A549 (cell line): ENCODE data around the gene KCNMA1. TPM values are rescaled to one million over a fixed set of nuclear protein-coding genes. Genes with fewer than 3 reads are reported as not detected.

Experiments used
- ATAC-seq, 2 experiments: fragments of 200-7000 bp in 1 of 2; fragments of >200 bp in 1 of 2; cut with Nextera tagmentation in 1 of 2; cut with Tn5 transposase in 1 of 2; 3 replicates each; pipeline versions ENCODE4 v1.8.0 to v1.9.1; 2018 to 2020; ENCODE audit warnings: mild to moderate bottlenecking in 1 of 2, moderate library complexity in 1 of 2
- CTCF ChIA-PET: fragments of 300-600 bp; sonication (Branson Sonifier 250); formaldehyde crosslinking; extraction: SDS; loops from one replicate; lab custom pipeline; 2021; ENCODE audit warnings: antibody characterized with exemption, inconsistent platforms; lab: Yijun Ruan, JAX
- POLR2A ChIA-PET: fragments of 350-600 bp; formaldehyde crosslinking; extraction: SDS; loops from one replicate; lab custom pipeline; 2021; ENCODE audit warnings: antibody characterized with exemption, inconsistent platforms; lab: Yijun Ruan, JAX
- DNase-seq, 2 experiments: peaks; one replicate each; pipeline versions ENCODE4 v3.0.0 to v3.0.0-alpha.2; 2011 to 2016; ENCODE audit warnings: low read depth in 1 of 2, low spot score in 1 of 2
- FAIRE-seq: peaks from 2 replicates; lab custom pipeline; 2011; peaks lifted over from hg19 to GRCh38; lab: Jason Lieb, UNC
- H3K27ac ChIP-seq, 2 experiments: fragments of >200 bp; sonication (Bioruptor Twin); formaldehyde crosslinking; 3 replicates each; pipeline ENCODE4 v1.5.1; 2016 to 2017
- H3K4me1 ChIP-seq: fragments of >200 bp; sonication (Bioruptor Twin); formaldehyde crosslinking; 3 replicates; pipeline ENCODE4 v1.6.1; 2016
- H3K4me2 ChIP-seq: fragments of >200 bp; sonication (Bioruptor Twin); formaldehyde crosslinking; 3 replicates; pipeline ENCODE4 v1.6.1; 2016
- H3K4me3 ChIP-seq: fragments of >200 bp; sonication (Bioruptor Twin); formaldehyde crosslinking; 3 replicates; pipeline ENCODE4 v1.5.1; 2016
- H3K9me3 ChIP-seq: fragments of >200 bp; sonication (Bioruptor Twin); formaldehyde crosslinking; 3 replicates; pipeline ENCODE4 v1.6.1; 2016
- ATOH8 ChIP-seq: fragments of 250-450 bp; sonication (Bioruptor Pico); IDR thresholded peaks from 2 replicates; pipeline ENCODE4 v1.5.0; 2020; ENCODE audit warnings: low read depth, mild to moderate bottlenecking, moderate library complexity
- BCL3 ChIP-seq: fragments of >200 bp; sonication (Bioruptor Twin); formaldehyde crosslinking; IDR thresholded peaks from 3 replicates; pipeline ENCODE4 v1.6.1; 2016
- BHLHE40 ChIP-seq: IDR thresholded peaks from 2 replicates; pipeline ENCODE4 v1.6.1; 2012; ENCODE audit warnings: low read depth, low read length, inconsistent platforms
- CBX2 ChIP-seq: fragments of 200-600 bp; sonication (generic); IDR thresholded peaks from 2 replicates; pipeline ENCODE4 v1.6.1; 2016; ENCODE audit warnings: low read depth, mild to moderate bottlenecking, borderline replicate concordance
- CBX8 ChIP-seq: fragments of 200-600 bp; sonication (generic); IDR thresholded peaks from 2 replicates; pipeline ENCODE4 v1.6.1; 2016
- E2F6 ChIP-seq: IDR thresholded peaks from 2 replicates; pipeline ENCODE4 v1.6.1; 2012; ENCODE audit warnings: low read depth, borderline replicate concordance
- EHF ChIP-seq: fragments of 250-450 bp; sonication (Bioruptor Pico); IDR thresholded peaks from 2 replicates; pipeline ENCODE4 v1.5.0; 2020; ENCODE audit warnings: mild to moderate bottlenecking
- EHMT2 ChIP-seq: fragments of 200-600 bp; sonication (generic); IDR thresholded peaks from 2 replicates; pipeline ENCODE4 v1.6.1; 2016; ENCODE audit warnings: antibody characterized with exemption, low read depth, mild to moderate bottlenecking, moderate library complexity
- GATA3 ChIP-seq: IDR thresholded peaks from 2 replicates; pipeline ENCODE4 v1.6.1; 2012; ENCODE audit warnings: borderline replicate concordance
- HDAC2 ChIP-seq: fragments of 200-600 bp; sonication (generic); IDR thresholded peaks from 2 replicates; pipeline ENCODE4 v1.6.1; 2016
- HOXA7 ChIP-seq: fragments of 250-450 bp; sonication (Bioruptor Pico); IDR thresholded peaks from 2 replicates; pipeline ENCODE4 v1.5.0; 2020; ENCODE audit warnings: mild to moderate bottlenecking, moderate library complexity
- HOXB13 ChIP-seq: fragments of 250-450 bp; sonication (Bioruptor Pico); IDR thresholded peaks from 2 replicates; pipeline ENCODE4 v1.5.0; 2020; ENCODE audit warnings: low read depth, mild to moderate bottlenecking, moderate library complexity
- HOXB5 ChIP-seq: fragments of 250-450 bp; sonication (Bioruptor Pico); IDR thresholded peaks from 2 replicates; pipeline ENCODE4 v1.5.0; 2020; ENCODE audit warnings: mild to moderate bottlenecking, moderate library complexity
- JUNB ChIP-seq: fragments of >200 bp; sonication (Bioruptor Twin); formaldehyde crosslinking; IDR thresholded peaks from 2 replicates; pipeline ENCODE4 v1.6.1; 2016
- KDM1A ChIP-seq: fragments of 200-600 bp; sonication (generic); IDR thresholded peaks from 2 replicates; pipeline ENCODE4 v1.6.1; 2016; ENCODE audit warnings: low read depth, mild to moderate bottlenecking
- MYC ChIP-seq: IDR thresholded peaks from 2 replicates; pipeline ENCODE4 v1.6.1; 2012; ENCODE audit warnings: mild to moderate bottlenecking, inconsistent platforms, low read length, improper control_type of control experiment, borderline replicate concordance
- NPAS2 ChIP-seq: fragments of 250-450 bp; sonication (Bioruptor Pico); IDR thresholded peaks from 2 replicates; pipeline ENCODE4 v1.8.0; 2022; ENCODE audit warnings: mild to moderate bottlenecking, moderate library complexity, borderline replicate concordance
- NR3C1 ChIP-seq: fragments of >200 bp; sonication (Bioruptor Twin); formaldehyde crosslinking; IDR thresholded peaks from 3 replicates; pipeline ENCODE4 v1.6.1; 2017
- POLR2A ChIP-seq: IDR thresholded peaks from 2 replicates; pipeline ENCODE4 v1.6.1; 2012; ENCODE audit warnings: mild to moderate bottlenecking, low read length
- RAD21 ChIP-seq, 2 experiments: fragments of >200 bp in 1 of 2; sonication (Bioruptor Twin) in 1 of 2; formaldehyde crosslinking in 1 of 2; IDR thresholded peaks in 1 of 2; conservative IDR thresholded peaks in 1 of 2; 2 replicates in 1 of 2; 3 replicates in 1 of 2; pipeline ENCODE4 v1.6.1; 2012 to 2018; ENCODE audit warnings: inconsistent platforms in 1 of 2
- RNF2 ChIP-seq: fragments of 200-600 bp; sonication (generic); IDR thresholded peaks from 2 replicates; pipeline ENCODE4 v1.6.1; 2016; ENCODE audit warnings: low read depth, mild to moderate bottlenecking, antibody characterized with exemption, moderate library complexity, borderline replicate concordance
- SMC3 ChIP-seq: fragments of >200 bp; sonication (Bioruptor Twin); formaldehyde crosslinking; IDR thresholded peaks from 3 replicates; pipeline ENCODE4 v1.6.1; 2018; ENCODE audit warnings: inconsistent platforms
- SREBF2 ChIP-seq: fragments of 450-650 bp; IDR thresholded peaks from 2 replicates; pipeline ENCODE4 v1.6.1; 2014; ENCODE audit warnings: mild to moderate bottlenecking, moderate library complexity
- ZFP36 ChIP-seq: fragments of 450-650 bp; IDR thresholded peaks from 2 replicates; pipeline ENCODE4 v1.6.1; 2014; ENCODE audit warnings: borderline replicate concordance; ENCODE audit not compliant: partially characterized antibody
- ZSCAN20 ChIP-seq: fragments of 250-450 bp; sonication (Bioruptor Pico); IDR thresholded peaks from 2 replicates; pipeline ENCODE4 v1.8.0; 2022; ENCODE audit warnings: mild to moderate bottlenecking, moderate library complexity
- WGBS: methylation state at CpG from one replicate; pipeline ENCODE4 v1.1.6; 2017; ENCODE audit errors: missing lambda C conversion rate; 5-methylcytosine and 5-hydroxymethylcytosine counted together
- polyA plus RNA-seq, 4 experiments: library from polyadenylated mRNA; depleted of rRNA in 3 of 4; stranded (reverse); fragments of >200 nt; fragmentation: RNase III in 1 of 4; extraction: RNeasy Plus Mini Kit Qiagen cat#74134 plus additional on column Dnase treatment in 1 of 4; gene quantifications; 2 replicates in 3 of 4; 3 replicates in 1 of 4; pipeline ENCODE4 v1.2.3, GENCODE V29; 2011 to 2017
- TF ChIP-seq, protein P1 (sequence below): fragments of 150-350 bp; IDR thresholded peaks from 2 replicates; pipeline ENCODE4 v1.6.1; 2014; ENCODE audit warnings: low read depth, mild to moderate bottlenecking, low read length

KCNMA1 gene
- polyA plus RNA-seq, 2 of the 4 experiments (the other 2 are of a cell fraction), result 14.9 to 30.6 TPM

GRCh38 chr10:77016855-77017254 lies 620.8 kb downstream of the KCNMA1 start (continued):
- TF ChIP-seq, protein P1, sequence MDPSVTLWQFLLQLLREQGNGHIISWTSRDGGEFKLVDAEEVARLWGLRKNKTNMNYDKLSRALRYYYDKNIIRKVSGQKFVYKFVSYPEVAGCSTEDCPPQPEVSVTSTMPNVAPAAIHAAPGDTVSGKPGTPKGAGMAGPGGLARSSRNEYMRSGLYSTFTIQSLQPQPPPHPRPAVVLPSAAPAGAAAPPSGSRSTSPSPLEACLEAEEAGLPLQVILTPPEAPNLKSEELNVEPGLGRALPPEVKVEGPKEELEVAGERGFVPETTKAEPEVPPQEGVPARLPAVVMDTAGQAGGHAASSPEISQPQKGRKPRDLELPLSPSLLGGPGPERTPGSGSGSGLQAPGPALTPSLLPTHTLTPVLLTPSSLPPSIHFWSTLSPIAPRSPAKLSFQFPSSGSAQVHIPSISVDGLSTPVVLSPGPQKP, result no peak
- TF ChIP-seq HDAC2 (no peak), NPAS2 (CRISPR knock-in tag) (no peak)

GRCh38 chr10:77016278-77016815 lies 621.3 kb downstream of the KCNMA1 start:
- DNase-seq, result no peak
- CTCF ChIA-PET, result interaction anchor here (0.7 kb wide), 1 partner anchor 12 kb away, joined by 3 read pairs; no protein-coding TSS in a partner anchor

DNA sequence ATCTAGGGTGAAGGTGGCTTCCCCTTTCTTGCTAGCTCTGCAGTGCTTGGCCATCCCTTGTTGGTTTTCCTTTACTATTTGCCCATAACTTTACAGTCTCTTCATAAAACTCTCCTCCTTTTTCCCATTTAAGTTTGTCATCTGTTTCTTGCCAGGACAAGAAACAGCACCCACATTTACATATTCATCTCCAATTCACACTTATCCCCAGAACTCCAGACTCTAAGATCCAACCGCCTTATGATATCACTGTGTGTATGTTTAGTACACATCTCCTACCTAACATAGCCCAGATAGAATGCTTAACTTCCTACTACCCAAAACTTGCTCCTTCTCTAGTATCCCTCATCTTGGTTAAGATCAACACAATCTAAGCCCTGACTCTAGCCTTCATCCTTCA lies 622.2 kb downstream of the KCNMA1 start:
- no peak overlapping the region for H3K4me2 ChIP-seq
- DNase-seq (no peak), ATAC-seq (no peak), FAIRE-seq (no peak)
- POLR2A ChIA-PET, result no interaction called here
- no peaks in the 10 kb centered on the region for H3K4me1 ChIP-seq
- no peak overlapping the region for H3K27ac ChIP-seq
- no peak overlapping the region for H3K4me3 ChIP-seq
- H3K9me3 ChIP-seq, result no peaks in the 10 kb centered on the region
- 88% methylated on average over 1 of the region's 1 CpG for WGBS
- CTCF ChIA-PET, result no interaction called here
- no peak for TF ChIP-seq HOXB5
- no peak for TF ChIP-seq JUNB
- no peak for TF ChIP-seq KDM1A
- no peak for TF ChIP-seq HOXB13 (CRISPR knock-in tag)
- TF ChIP-seq, all 56 proteins: peak for 0

More at GRCh38 chr10:77016278-77016815, 621.3 kb downstream of the KCNMA1 start:
- POLR2A ChIA-PET, result no interaction called here
- TF ChIP-seq EHMT2, result no peak
- no peak for TF ChIP-seq ZFP36
- TF ChIP-seq BCL3, result no peak
- no peak for TF ChIP-seq HOXA7
- TF ChIP-seq, protein P1, result no peak
- no peak for TF ChIP-seq SMC3
- no peak for TF ChIP-seq RNF2
- no peak for TF ChIP-seq CBX8
- no peak for TF ChIP-seq ZSCAN20 (CRISPR knock-in tag)
- no peak for TF ChIP-seq RAD21 (conservative IDR thresholded peaks at IDR 0.05 in 1 of 2, IDR thresholded peaks at IDR 0.05 in 1 of 2)
- no peak for TF ChIP-seq POLR2A
- TF ChIP-seq HDAC2, result no peak
- Histone ChIP-seq H3K4me2 (no peak overlapping the region), H3K27ac (no peak overlapping the region), H3K4me3 (no peak overlapping the region), H3K9me3 (no peaks in the 10 kb centered on the region), H3K4me1 (no peaks in the 10 kb centered on the region)
- 42% methylated on average over 7 of the region's 7 CpGs for WGBS
- FAIRE-seq (no peak), ATAC-seq (no peak)

GRCh38 chr10:77012812-77013500 lies 624.7 kb downstream of the KCNMA1 start:
- ATAC-seq, result no peak
- CTCF ChIA-PET, result interaction anchor here (1.9 kb wide), 1 partner anchor 8 kb away, joined by 6 read pairs; no protein-coding TSS in a partner anchor
- POLR2A ChIA-PET, result no interaction called here
- no peak overlapping the region for H3K27ac ChIP-seq
- no peak overlapping the region for H3K4me3 ChIP-seq
- FAIRE-seq, result no peak
- H3K4me1 ChIP-seq, result no peaks in the 10 kb centered on the region
- WGBS, result 38% methylated on average over 2 of the region's 2 CpGs
- DNase-seq, result no peak
- no peak overlapping the region for H3K4me2 ChIP-seq
- H3K9me3 ChIP-seq, result no peaks in the 10 kb centered on the region
- TF ChIP-seq BHLHE40 (no peak), KDM1A (no peak), EHF (CRISPR knock-in tag) (no peak), GATA3 (no peak), E2F6 (no peak), CBX2 (no peak), SREBF2 (no peak), EHMT2 (no peak), NR3C1 (no peak), ATOH8 (CRISPR knock-in tag) (no peak), MYC (no peak)
- TF ChIP-seq, protein P1, result no peak
